Measurements from ENCODE around the gene CCDC148.

GRCh38 chr2:158273791-158274190 is 182.8 kb downstream of the CCDC148 start:
- TF ChIP-seq POLR2A (IDR thresholded peaks at IDR 0.05) (no peak), CTCF (IDR thresholded peaks at IDR 0.05) (no peak)

Data from testis (tissue), 2 donors.